ENCODE data around the gene LAPTM5.

DNA sequence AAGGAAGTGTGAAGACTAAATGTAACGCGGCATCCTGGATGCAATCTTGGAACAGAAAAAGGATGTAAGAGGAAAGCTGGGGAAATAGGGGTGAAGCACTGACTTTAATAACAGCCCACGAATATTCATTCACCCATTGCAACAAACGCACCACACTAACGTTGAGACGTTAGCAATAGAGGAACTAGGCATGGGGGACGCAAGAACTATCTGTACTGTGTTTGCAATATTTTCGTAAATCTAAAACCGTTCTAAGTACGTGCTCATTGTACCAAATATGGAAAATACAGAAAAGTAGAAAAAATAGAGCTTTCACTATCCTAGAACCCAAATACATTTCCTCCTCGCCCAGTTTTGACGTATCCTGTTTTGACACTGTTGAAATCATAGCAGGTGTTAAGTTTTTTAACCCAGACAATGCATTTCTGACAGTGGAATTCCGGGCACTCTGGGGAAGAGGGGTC is 3.9 kb downstream of the LAPTM5 start:
- TF ChIP-seq, protein P1, sequence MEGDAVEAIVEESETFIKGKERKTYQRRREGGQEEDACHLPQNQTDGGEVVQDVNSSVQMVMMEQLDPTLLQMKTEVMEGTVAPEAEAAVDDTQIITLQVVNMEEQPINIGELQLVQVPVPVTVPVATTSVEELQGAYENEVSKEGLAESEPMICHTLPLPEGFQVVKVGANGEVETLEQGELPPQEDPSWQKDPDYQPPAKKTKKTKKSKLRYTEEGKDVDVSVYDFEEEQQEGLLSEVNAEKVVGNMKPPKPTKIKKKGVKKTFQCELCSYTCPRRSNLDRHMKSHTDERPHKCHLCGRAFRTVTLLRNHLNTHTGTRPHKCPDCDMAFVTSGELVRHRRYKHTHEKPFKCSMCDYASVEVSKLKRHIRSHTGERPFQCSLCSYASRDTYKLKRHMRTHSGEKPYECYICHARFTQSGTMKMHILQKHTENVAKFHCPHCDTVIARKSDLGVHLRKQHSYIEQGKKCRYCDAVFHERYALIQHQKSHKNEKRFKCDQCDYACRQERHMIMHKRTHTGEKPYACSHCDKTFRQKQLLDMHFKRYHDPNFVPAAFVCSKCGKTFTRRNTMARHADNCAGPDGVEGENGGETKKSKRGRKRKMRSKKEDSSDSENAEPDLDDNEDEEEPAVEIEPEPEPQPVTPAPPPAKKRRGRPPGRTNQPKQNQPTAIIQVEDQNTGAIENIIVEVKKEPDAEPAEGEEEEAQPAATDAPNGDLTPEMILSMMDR (IDR thresholded peaks at IDR 0.05 in 4 of 5, conservative IDR thresholded peaks at IDR 0.05 in 1 of 5) = no peak
- TF ChIP-seq POLR2A (IDR thresholded peaks at IDR 0.05) = no peak

Data from gastrocnemius medialis (tissue), 4 donors.